ENCODE data around the gene KRTCAP3.

Gene KRTCAP3

GRCh38 chr2:27441958-27442919, at the start of gene KRTCAP3:
Gene KRTCAP3, plus strand, starts transcription at chr2:27442381. Its CDS starts 32 bp downstream, at chr2:27442413.
- peak; percentile 90 for DNase-seq

- no peak for DNase-seq
These were observed 49.0 kb upstream of the KRTCAP3 start for GRCh38 chr2:27393225-27393624.

- DNase-seq = no peak
These were observed 43.2 kb upstream of the KRTCAP3 start for GRCh38 chr2:27398962-27399361.

- no peak for DNase-seq
These were observed 41.6 kb upstream of the KRTCAP3 start for GRCh38 chr2:27400348-27401135.

- peak; percentile 59 for DNase-seq
These were observed 34.2 kb upstream of the KRTCAP3 start for GRCh38 chr2:27407798-27408491.

GRCh38 chr2:27408601-27409320, 33.4 kb upstream of the KRTCAP3 start:
- peak; percentile 63 for DNase-seq

- DNase-seq = peak; percentile 97
These were observed 32.7 kb upstream of the KRTCAP3 start, which contains the start of gene PPM1G for GRCh38 chr2:27409321-27410073. Gene PPM1G, minus strand, starts transcription at chr2:27409591. Its CDS starts 169 bp downstream, at chr2:27409422.

GRCh38 chr2:27412419-27413152, 29.6 kb upstream of the KRTCAP3 start:
- no peak for DNase-seq

- no peak for DNase-seq
These were observed 26.0 kb upstream of the KRTCAP3 start for GRCh38 chr2:27416151-27416550.

- no peak for DNase-seq
These were observed 21.2 kb upstream of the KRTCAP3 start for GRCh38 chr2:27420996-27421395.

- DNase-seq = no peak
These were observed 20.4 kb upstream of the KRTCAP3 start for GRCh38 chr2:27421660-27422250.

GRCh38 chr2:27422958-27423357, 19.2 kb upstream of the KRTCAP3 start:
- no peak for DNase-seq

- peak; percentile 24 for DNase-seq
These were observed 17.1 kb upstream of the KRTCAP3 start for GRCh38 chr2:27425039-27425438.

GRCh38 chr2:27427863-27428212, 14.3 kb upstream of the KRTCAP3 start:
- peak; percentile 28 for DNase-seq

- DNase-seq = peak; percentile 92
These were observed 13.8 kb upstream of the KRTCAP3 start, which contains the start of gene NRBP1 for GRCh38 chr2:27428213-27428977. Gene NRBP1, plus strand, starts transcription at chr2:27428631. Its CDS starts 4,643 bp downstream, at chr2:27433274.

GRCh38 chr2:27428978-27429541, 13.1 kb upstream of the KRTCAP3 start:
- peak; percentile 87 for DNase-seq

GRCh38 chr2:27431395-27431794, 10.8 kb upstream of the KRTCAP3 start:
- DNase-seq = peak; percentile 43

GRCh38 chr2:27435628-27436027, 6.6 kb upstream of the KRTCAP3 start:
- no peak for DNase-seq

Measured in DMS53 (cell line).